Right atrium auricular region (tissue), 2 donors: ENCODE data around the gene STEAP1B. TPM values are rescaled to one million over a fixed set of nuclear protein-coding genes. Genes with fewer than 3 reads are reported as not detected.

Source experiments
- DNase-seq: peaks from one replicate; pipeline ENCODE4 v3.0.0-alpha.2; 2019; ENCODE audit warnings: low spot score
- H3K27ac ChIP-seq, 2 donors: fragments of 200-600 bp; sonication (generic); 1 replicate in 1 of 2; 2 replicates in 1 of 2; pipeline ENCODE4 v1.5.1; 2016 to 2019
- H3K27me3 ChIP-seq, 2 donors: fragments of 200-600 bp; sonication (generic); one replicate each; pipeline versions ENCODE4 v1.5.1 to v1.6.0; 2017 to 2019
- H3K36me3 ChIP-seq: fragments of 200-600 bp; sonication (generic); one replicate; pipeline ENCODE4 v1.5.1; 2016
- H3K4me1 ChIP-seq, 2 donors: fragments of 200-600 bp; sonication (generic); one replicate each; pipeline versions ENCODE4 v1.5.1 to v1.6.0; 2017 to 2019
- H3K4me3 ChIP-seq, 2 donors: fragments of 200-600 bp; sonication (generic); 1 replicate in 1 of 2; 2 replicates in 1 of 2; pipeline ENCODE4 v1.5.1; 2017 to 2019; ENCODE audit warnings: mild to moderate bottlenecking in 1 of 2, moderate library complexity in 1 of 2
- H3K9me3 ChIP-seq, 2 donors: fragments of 200-600 bp; sonication (generic); one replicate each; pipeline ENCODE4 v1.5.1; 2019
- total RNA-seq, 2 donors: library from RNA; depleted of rRNA; stranded (reverse); fragments of >200 nt; gene quantifications; one replicate each; pipeline ENCODE4 v1.1.0, GENCODE V29; 2016
- TF ChIP-seq, protein P1 (sequence below), 2 donors: fragments of 200-600 bp; sonication (generic); IDR thresholded peaks; one replicate each; pipeline ENCODE4 v1.5.1; 2019; ENCODE audit warnings: antibody characterized with exemption in 2 of 2

STEAP1B gene
- total RNA-seq, 2 donors from 2014 or later: 0.39 TPM; not detected in 1

DNA sequence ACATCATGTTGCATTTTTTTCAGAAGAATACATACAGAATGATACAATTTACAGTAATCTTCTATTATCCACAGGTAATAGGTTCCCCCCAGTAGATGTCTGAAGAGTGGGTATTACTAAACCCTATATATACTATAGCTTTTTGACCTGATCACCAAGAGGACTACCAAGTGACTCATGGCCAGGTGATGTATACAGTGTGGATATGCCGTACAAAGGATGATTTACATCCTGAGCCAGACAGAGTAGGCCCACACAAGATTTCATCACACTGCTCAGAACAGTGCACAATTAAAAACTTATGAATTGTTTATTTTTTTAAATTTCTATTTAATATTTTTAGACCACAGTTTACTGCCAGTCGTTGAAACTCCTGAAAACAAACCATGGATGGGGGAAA, 70.6 kb downstream of the STEAP1B start:
- Histone ChIP-seq H3K4me1 (no peaks in the 10 kb centered on the region), H3K9me3 (no peaks in the 10 kb centered on the region)
- TF ChIP-seq, protein P1, sequence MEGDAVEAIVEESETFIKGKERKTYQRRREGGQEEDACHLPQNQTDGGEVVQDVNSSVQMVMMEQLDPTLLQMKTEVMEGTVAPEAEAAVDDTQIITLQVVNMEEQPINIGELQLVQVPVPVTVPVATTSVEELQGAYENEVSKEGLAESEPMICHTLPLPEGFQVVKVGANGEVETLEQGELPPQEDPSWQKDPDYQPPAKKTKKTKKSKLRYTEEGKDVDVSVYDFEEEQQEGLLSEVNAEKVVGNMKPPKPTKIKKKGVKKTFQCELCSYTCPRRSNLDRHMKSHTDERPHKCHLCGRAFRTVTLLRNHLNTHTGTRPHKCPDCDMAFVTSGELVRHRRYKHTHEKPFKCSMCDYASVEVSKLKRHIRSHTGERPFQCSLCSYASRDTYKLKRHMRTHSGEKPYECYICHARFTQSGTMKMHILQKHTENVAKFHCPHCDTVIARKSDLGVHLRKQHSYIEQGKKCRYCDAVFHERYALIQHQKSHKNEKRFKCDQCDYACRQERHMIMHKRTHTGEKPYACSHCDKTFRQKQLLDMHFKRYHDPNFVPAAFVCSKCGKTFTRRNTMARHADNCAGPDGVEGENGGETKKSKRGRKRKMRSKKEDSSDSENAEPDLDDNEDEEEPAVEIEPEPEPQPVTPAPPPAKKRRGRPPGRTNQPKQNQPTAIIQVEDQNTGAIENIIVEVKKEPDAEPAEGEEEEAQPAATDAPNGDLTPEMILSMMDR (IDR thresholded peaks at IDR 0.05): no peak

DNA sequence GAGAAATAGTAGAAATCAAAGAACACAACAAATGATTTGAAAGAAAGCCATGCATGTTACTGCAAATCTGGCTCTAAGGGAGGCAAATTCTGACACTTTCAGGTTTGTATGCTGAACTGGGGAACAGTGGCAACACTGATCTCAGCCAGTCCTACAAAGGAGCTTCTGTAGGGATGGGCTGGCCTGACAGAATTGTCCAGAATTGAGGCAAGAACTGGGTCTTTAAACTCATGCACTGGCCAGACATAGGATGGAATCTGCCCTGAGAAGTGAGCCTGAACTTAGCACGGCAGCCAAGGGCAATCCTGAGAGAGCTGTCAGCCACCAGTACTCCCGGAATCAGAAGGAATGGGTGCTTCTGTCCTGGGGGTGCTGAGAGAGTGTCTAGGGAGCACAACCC, 72.1 kb downstream of the STEAP1B start:
- TF ChIP-seq, protein P1 (IDR thresholded peaks at IDR 0.05): no peak
- H3K9me3 ChIP-seq: no peaks in the 10 kb centered on the region
- DNase-seq: no peak
- no peak overlapping the region for H3K27ac ChIP-seq
- H3K4me3 ChIP-seq: no peak overlapping the region
- H3K4me1 ChIP-seq: no peaks in the 10 kb centered on the region
- H3K27me3 ChIP-seq: no peaks in the 10 kb centered on the region
- no peaks in the 10 kb centered on the region for H3K36me3 ChIP-seq

More for the DNA sequence above, 70.6 kb downstream of the STEAP1B start:
- Histone ChIP-seq H3K4me3 (no peak overlapping the region), H3K36me3 (no peaks in the 10 kb centered on the region), H3K27ac (no peak overlapping the region), H3K27me3 (no peaks in the 10 kb centered on the region)
- DNase-seq: no peak

DNA sequence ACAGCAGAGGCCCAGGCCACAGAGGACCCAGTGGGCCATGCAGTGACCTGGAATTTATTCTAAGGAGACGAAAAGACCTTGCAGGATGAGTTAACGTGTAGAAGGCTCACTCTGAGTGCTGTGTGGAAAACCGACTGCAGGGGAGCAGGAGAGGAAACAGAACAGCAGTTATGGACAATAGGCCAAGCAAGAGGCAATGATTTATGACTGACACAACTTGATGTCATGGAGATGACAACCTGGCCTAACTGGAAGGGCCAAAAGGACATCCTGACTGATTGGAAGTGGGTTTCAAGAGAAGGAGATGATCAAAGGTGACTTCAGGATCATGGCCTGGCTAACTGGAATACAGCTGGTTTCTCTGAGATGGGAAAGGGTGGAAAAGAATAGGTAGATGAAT, 72.9 kb downstream of the STEAP1B start:
- Histone ChIP-seq H3K4me1 (no peaks in the 10 kb centered on the region), H3K36me3 (no peaks in the 10 kb centered on the region), H3K27ac (no peak overlapping the region), H3K9me3 (no peaks in the 10 kb centered on the region), H3K27me3 (no peaks in the 10 kb centered on the region), H3K4me3 (no peak overlapping the region)
- TF ChIP-seq, protein P1 (IDR thresholded peaks at IDR 0.05): no peak
- DNase-seq: no peak

DNA sequence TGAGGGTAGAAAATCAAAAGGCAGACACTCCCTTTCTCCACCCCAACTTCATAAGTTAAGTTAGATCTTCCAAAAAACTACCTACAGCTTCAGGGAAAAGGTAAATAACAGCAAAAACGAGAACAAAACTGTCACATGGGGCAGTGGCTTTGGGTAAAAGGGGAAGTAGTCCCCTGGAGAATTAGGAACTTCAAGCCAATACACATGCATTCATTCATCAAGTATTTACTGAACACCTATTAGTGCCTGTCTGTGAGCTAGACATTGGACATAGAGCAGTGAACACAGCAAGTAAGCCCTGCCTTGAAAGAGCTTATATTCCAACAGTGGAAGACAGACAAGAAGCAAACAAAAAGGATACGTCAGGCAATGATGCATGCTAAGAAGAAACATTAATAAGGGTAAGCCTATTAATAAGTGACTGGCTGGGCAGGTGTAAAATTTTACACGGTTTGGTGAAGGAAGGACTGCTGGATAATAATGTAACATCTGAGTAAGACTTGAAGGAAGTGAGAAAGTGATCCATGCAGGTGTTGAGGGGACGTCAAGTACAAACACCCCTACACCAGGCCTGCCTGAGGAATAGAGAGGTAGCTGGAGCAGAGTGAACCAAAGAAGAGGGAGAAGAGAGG, 73.4 kb downstream of the STEAP1B start:
- no peak for DNase-seq
- TF ChIP-seq, protein P1 (IDR thresholded peaks at IDR 0.05): no peak
- no peak overlapping the region for H3K4me3 ChIP-seq
- H3K27ac ChIP-seq: no peak overlapping the region
- no peaks in the 10 kb centered on the region for H3K36me3 ChIP-seq
- no peaks in the 10 kb centered on the region for H3K27me3 ChIP-seq
- no peaks in the 10 kb centered on the region for H3K9me3 ChIP-seq
- H3K4me1 ChIP-seq: no peaks in the 10 kb centered on the region

DNA sequence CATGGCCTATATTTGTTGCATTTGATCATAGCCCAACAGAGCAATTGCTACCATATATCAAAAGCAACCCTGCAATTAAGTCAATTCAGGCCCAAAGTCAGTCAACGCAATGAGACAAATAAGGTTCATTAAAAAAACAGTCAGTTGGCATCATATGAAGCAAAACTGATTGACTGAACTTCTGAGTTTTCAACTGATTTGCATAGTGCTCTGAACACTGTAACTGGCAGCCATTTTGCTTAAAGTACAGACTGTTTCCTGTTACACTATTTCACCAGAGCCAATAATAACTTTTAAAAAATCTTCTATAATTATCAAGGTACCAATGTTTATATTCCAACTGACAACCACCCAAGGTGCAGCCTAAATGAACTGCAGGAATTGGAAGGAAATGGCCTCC, 74.6 kb downstream of the STEAP1B start:
- no peak overlapping the region for H3K27ac ChIP-seq
- H3K4me1 ChIP-seq: no peaks in the 10 kb centered on the region
- TF ChIP-seq, protein P1 (IDR thresholded peaks at IDR 0.05): no peak
- no peaks in the 10 kb centered on the region for H3K36me3 ChIP-seq
- H3K27me3 ChIP-seq: no peaks in the 10 kb centered on the region
- H3K4me3 ChIP-seq: no peak overlapping the region
- H3K9me3 ChIP-seq: no peaks in the 10 kb centered on the region
- DNase-seq: no peak
